Heart left ventricle (tissue), 16 donors: Measurements from ENCODE around the gene RCAN3. TPM values are rescaled to one million over a fixed set of nuclear protein-coding genes. Genes with fewer than 3 reads are reported as not detected.

ENCODE experiments used
- ATAC-seq, 4 donors: fragments of 200-7000 bp; cut with Tn5 transposase; one replicate each; pipeline ENCODE4 v1.9.1; 2020 to 2022; ENCODE audit warnings: moderate library complexity in 4 of 4, mild to moderate bottlenecking in 3 of 4, moderate number of reproducible peaks in 1 of 4
- DNase-seq, 5 donors: peaks; one replicate each; pipeline ENCODE4 v3.0.0-alpha.2; 2020
- H3K27ac ChIP-seq, 12 donors: fragments of 200-600 bp; sonication (generic) in 4 of 12; one replicate each; pipeline versions ENCODE4 v1.5.0 to v1.8.0; 2016 to 2022; ENCODE audit warnings: mild to moderate bottlenecking in 2 of 12
- H3K27me3 ChIP-seq, 9 donors: fragments of 200-600 bp; sonication (generic) in 2 of 9; one replicate each; pipeline versions ENCODE4 v1.5.1 to v1.8.0; 2016 to 2022; ENCODE audit warnings: mild to moderate bottlenecking in 3 of 9
- H3K36me3 ChIP-seq, 9 donors: fragments of 200-600 bp; sonication (generic) in 2 of 9; one replicate each; pipeline versions ENCODE4 v1.5.0 to v1.8.0; 2018 to 2022; ENCODE audit warnings: mild to moderate bottlenecking in 2 of 9
- H3K4me1 ChIP-seq, 12 donors: fragments of 200-600 bp; sonication (generic) in 4 of 12; one replicate each; pipeline versions ENCODE4 v1.5.0 to v1.8.0; 2016 to 2022; ENCODE audit warnings: mild to moderate bottlenecking in 3 of 12
- H3K4me3 ChIP-seq, 12 donors: fragments of 200-600 bp; sonication (generic) in 4 of 12; one replicate each; pipeline versions ENCODE4 v1.5.0 to v1.8.0; 2017 to 2022; ENCODE audit warnings: mild to moderate bottlenecking in 9 of 12, moderate library complexity in 4 of 12
- H3K9me3 ChIP-seq, 12 donors: fragments of 200-600 bp; sonication (generic) in 4 of 12; one replicate each; pipeline versions ENCODE4 v1.5.0 to v1.8.0; 2016 to 2022; ENCODE audit warnings: mild to moderate bottlenecking in 1 of 12
- CTCF ChIP-seq, 12 donors: fragments of 200-600 bp; sonication (generic) in 4 of 12; IDR thresholded peaks; one replicate each; pipeline versions ENCODE4 v1.5.0 to v1.8.0; 2018 to 2022; ENCODE audit warnings: antibody characterized with exemption in 12 of 12, mild to moderate bottlenecking in 5 of 12
- POLR2A ChIP-seq, 2 donors: fragments of 450-650 bp; IDR thresholded peaks; one replicate each; pipeline ENCODE4 v1.6.1; 2017; ENCODE audit warnings: antibody characterized with exemption in 2 of 2, mild to moderate bottlenecking in 2 of 2, moderate library complexity in 2 of 2
- WGBS, 4 donors: extraction: QIAGEN DNeasy Blood & Tissue Kit in 2 of 4; methylation state at CpG; one replicate each; pipeline versions ENCODE4 v1.1.5 to v1.1.7; 2013 to 2018; 5-methylcytosine and 5-hydroxymethylcytosine counted together
- intact Hi-C, 10 donors: fragments of 100-400 bp; cut with DNase I; formaldehyde crosslinking; loops; one replicate each; pipeline versions ENCODE4 v1.11.1 to v1.14.2; 2022
- polyA plus RNA-seq, 2 donors: library from polyadenylated mRNA; stranded (reverse); fragments of 200-250 nt; gene quantifications; one replicate each; pipeline ENCODE4 v1.2.3, GENCODE V29; 2013
- total RNA-seq, 9 donors: library from RNA; depleted of rRNA in 2 of 9; stranded (reverse); fragments of >200 nt in 2 of 9; fragmentation: NEBNext Ultra II Directional in 3 of 9; extraction: Animal tissue kit (Norgen Biotek cat#: 25700) in 3 of 9; gene quantifications; one replicate each; pipeline versions ENCODE4 v1.1.0 to v1.2.4, GENCODE V29; 2016 to 2023
- donor health status: ischemic (EF 13 %, LVEDD 7.1; RV severe dilation, severe dysfunction).
- donor health status: healthy with polysubstance abuse.
- donor health status: DM: no; HTN: yes; CAD: no.
- donor health status: DM: no; HTN: no; CAD: no.
- donor health status: ischemic (EF 25% LVEDD 6.9; RV normal size, moderate dysfunction).
- donor health status: ischemic (EF 25% LVEDD 5.7; RV mildly dilated, moderate dysfunction).
- donor health status: healthy.
- donor health status: DM: yes; HTN: yes; CAD: no.
- donor health status: ischemic (EF 35%, LVEDD 5.7; RV mildly dilated, moderate dysfunction).
- donor health status: nonischemic (EF 11% LVEDD 7.7; RV severe dilation, severe dysfunction).
- donor health status: DM: yes; HTN: yes; CAD: no.
- donor health status: PGD.
- donor health status: ischemic (EF 29% LVEDD 5.4; RV normal size, mild dysfunction).
- donor health status: nonischemic (EF 23%, LVEDD 6.1; RV moderate dilation, normal function).

Gene RCAN3
- total and polyA plus RNA-seq, 11 donors, result 2.1 to 9.7 (median 5.9) TPM

GRCh38 chr1:24472527-24473251 is 29.9 kb upstream of the RCAN3 start:
- H3K27ac ChIP-seq, result no peak overlapping the region
- no peak overlapping the region for H3K4me3 ChIP-seq
- intact Hi-C loops, result no loop called here
- no peaks in the 10 kb centered on the region for H3K27me3 ChIP-seq
- DNase-seq (no peak), ATAC-seq (no peak)
- H3K9me3 ChIP-seq, result no peaks in the 10 kb centered on the region
- H3K4me1 ChIP-seq, result no peaks in the 10 kb centered on the region
- 78 to 88% (median 82%) methylated on average over 11 of the region's 11 CpGs for WGBS, 4 donors
- peaks cover 0 to 3% (median 0%) of the 10 kb centered on the region in 9 donors for H3K36me3 ChIP-seq
- TF ChIP-seq CTCF (IDR thresholded peaks at IDR 0.05) (no peak), POLR2A (IDR thresholded peaks at IDR 0.05) (no peak)

- no peak for DNase-seq
- Histone ChIP-seq H3K4me3 (no peak overlapping the region), H3K36me3 (peaks cover 0 to 3% (median 0%) of the 10 kb centered on the region in 9 donors), H3K27ac (no peak overlapping the region), H3K27me3 (no peaks in the 10 kb centered on the region), H3K4me1 (no peaks in the 10 kb centered on the region), H3K9me3 (no peaks in the 10 kb centered on the region)
- no peak for ATAC-seq
- TF ChIP-seq CTCF (IDR thresholded peaks at IDR 0.05), result no peak
- no peak for TF ChIP-seq POLR2A (IDR thresholded peaks at IDR 0.05)
- intact Hi-C loops, result no loop called here
These were observed 28.4 kb upstream of the RCAN3 start for GRCh38 chr1:24474193-24474592.

- TF ChIP-seq POLR2A (IDR thresholded peaks at IDR 0.05), result no peak
- TF ChIP-seq CTCF (IDR thresholded peaks at IDR 0.05), result no peak
- Histone ChIP-seq H3K9me3 (no peaks in the 10 kb centered on the region), H3K4me1 (peaks cover 0 to 2% (median 0%) of the 10 kb centered on the region in 12 donors), H3K4me3 (no peak overlapping the region), H3K36me3 (no peaks in the 10 kb centered on the region), H3K27ac (no peak overlapping the region), H3K27me3 (no peaks in the 10 kb centered on the region)
- 64 to 75% (median 64%) methylated on average over 4 of the region's 4 CpGs for WGBS, 4 donors
- ATAC-seq (peak in 2 of 4 donors; percentile 39 to 84), DNase-seq (no peak)
- intact Hi-C loops, result loop anchor here in 1 of 10 donors (5.0 kb wide), 1 partner anchor 38 kb away; no protein-coding TSS in a partner anchor
These were observed 26.9 kb upstream of the RCAN3 start for GRCh38 chr1:24475700-24476099.

GRCh38 chr1:24476571-24476970 is 26.1 kb upstream of the RCAN3 start:
- WGBS, 4 donors, result 82 to 89% (median 87%) methylated on average over 2 of the region's 2 CpGs
- TF ChIP-seq POLR2A (IDR thresholded peaks at IDR 0.05) (no peak), CTCF (IDR thresholded peaks at IDR 0.05) (no peak)
- peaks cover 0 to 10% (median 0%) of the 10 kb centered on the region in 12 donors for H3K4me1 ChIP-seq

More at GRCh38 chr1:24476571-24476970, 26.1 kb upstream of the RCAN3 start:
- no peaks in the 10 kb centered on the region for H3K27me3 ChIP-seq
- DNase-seq (no peak), ATAC-seq (no peak)
- no peaks in the 10 kb centered on the region for H3K36me3 ChIP-seq
- H3K9me3 ChIP-seq, result no peaks in the 10 kb centered on the region
- H3K4me3 ChIP-seq, result no peak overlapping the region
- no peak overlapping the region for H3K27ac ChIP-seq
- intact Hi-C loops, result loop anchor here in 1 of 10 donors (5.0 kb wide), 1 partner anchor 39 kb away; no protein-coding TSS in a partner anchor
